ENCODE data around the gene HECTD4.

The HECTD4 gene

GRCh38 chr12:112381883-112382796, at the start of gene HECTD4:
HECTD4 (minus strand) TSS chr12:112382431; CDS start chr12:112382128, 303 bp downstream.
- TF ChIP-seq CTCF (IDR thresholded peaks at IDR 0.05; ENCODE audit: low read depth, low read length): no peak
- DNase-seq (ENCODE audit: low read depth in 2 of 2): peak; percentile 81 to 86
- H3K4me3 ChIP-seq (replicated peaks in 1 of 2; ENCODE audit: low read depth in 2 of 2, low read length in 2 of 2): peak within 1 kb of the TSS; percentile 69 to 80

GRCh38 chr12:112431965-112432364, 49.7 kb upstream of the HECTD4 start:
- no peak for TF ChIP-seq CTCF (IDR thresholded peaks at IDR 0.05; ENCODE audit: low read depth, low read length)
- no peak overlapping the region for H3K4me3 ChIP-seq (replicated peaks in 1 of 2; ENCODE audit: low read depth in 2 of 2, low read length in 2 of 2)

GRCh38 chr12:112430929-112431328, 48.7 kb upstream of the HECTD4 start:
- TF ChIP-seq CTCF (IDR thresholded peaks at IDR 0.05; ENCODE audit: low read depth, low read length): no peak
- no peak for DNase-seq (ENCODE audit: low read depth in 2 of 2)
- no peak overlapping the region for H3K4me3 ChIP-seq (replicated peaks in 1 of 2; ENCODE audit: low read depth in 2 of 2, low read length in 2 of 2)

More at GRCh38 chr12:112431965-112432364, 49.7 kb upstream of the HECTD4 start:
- DNase-seq (ENCODE audit: low read depth in 2 of 2): no peak

GRCh38 chr12:112427760-112428159, 45.5 kb upstream of the HECTD4 start:
- no peak for DNase-seq (ENCODE audit: low read depth in 2 of 2)
- TF ChIP-seq CTCF (IDR thresholded peaks at IDR 0.05; ENCODE audit: low read depth, low read length): no peak
- H3K4me3 ChIP-seq (replicated peaks in 1 of 2; ENCODE audit: low read depth in 2 of 2, low read length in 2 of 2): no peak overlapping the region

- no peak overlapping the region for H3K4me3 ChIP-seq (replicated peaks in 1 of 2; ENCODE audit: low read depth in 2 of 2, low read length in 2 of 2)
- no peak for DNase-seq (ENCODE audit: low read depth in 2 of 2)
- TF ChIP-seq CTCF (IDR thresholded peaks at IDR 0.05; ENCODE audit: low read depth, low read length): no peak
Observed at GRCh38 chr12:112425582-112426382, 43.6 kb upstream of the HECTD4 start.

- DNase-seq (ENCODE audit: low read depth in 2 of 2): no peak
- TF ChIP-seq CTCF (IDR thresholded peaks at IDR 0.05; ENCODE audit: low read depth, low read length): no peak
- no peak overlapping the region for H3K4me3 ChIP-seq (replicated peaks in 1 of 2; ENCODE audit: low read depth in 2 of 2, low read length in 2 of 2)
Observed at GRCh38 chr12:112424126-112424525, 41.9 kb upstream of the HECTD4 start.
